Karpas-422 (cell line): ENCODE measurements around the gene NPEPL1. TPM values are rescaled to one million over a fixed set of nuclear protein-coding genes. Genes with fewer than 3 reads are reported as not detected.
A peak's percentile ranks its signal among the peaks of the same experiment; 100 is the strongest.

Source experiments
- DNase-seq: peaks from one replicate; pipeline ENCODE4 v3.0.0-alpha.2; 2015
- H2AFZ ChIP-seq: fragments of 200-600 bp; sonication (generic); 2 replicates; pipeline ENCODE4 v1.6.1; 2014; ENCODE audit warnings: antibody characterized with exemption, low read length, mixed read lengths
- H3K27ac ChIP-seq: fragments of 200-600 bp; sonication (generic); 2 replicates; pipeline ENCODE4 v1.5.1; 2014; ENCODE audit warnings: mild to moderate bottlenecking, low read length, moderate library complexity
- H3K27me3 ChIP-seq: fragments of 200-600 bp; sonication (generic); 2 replicates; pipeline ENCODE4 v1.6.1; 2014; ENCODE audit warnings: low read length, mixed read lengths
- H3K36me3 ChIP-seq: fragments of 200-600 bp; sonication (generic); 2 replicates; pipeline ENCODE4 v1.6.1; 2014; ENCODE audit warnings: low read length, mixed read lengths; ENCODE audit not compliant: insufficient read depth
- H3K4me1 ChIP-seq: fragments of 200-600 bp; sonication (generic); 2 replicates; pipeline ENCODE4 v1.6.1; 2014; ENCODE audit warnings: mild to moderate bottlenecking, low read length, mixed read lengths
- H3K4me2 ChIP-seq: fragments of 200-600 bp; sonication (generic); 2 replicates; pipeline ENCODE4 v1.6.1; 2014; ENCODE audit warnings: low read length, low read depth, mild to moderate bottlenecking; ENCODE audit not compliant: poor library complexity, severe bottlenecking
- H3K4me3 ChIP-seq: fragments of 200-600 bp; sonication (generic); 2 replicates; pipeline ENCODE4 v1.5.1; 2014; ENCODE audit warnings: mild to moderate bottlenecking, antibody characterized with exemption, low read length, mixed read lengths
- H3K79me2 ChIP-seq: fragments of 200-600 bp; sonication (generic); 2 replicates; pipeline ENCODE4 v1.6.1; 2014; ENCODE audit warnings: mild to moderate bottlenecking, low read length, mixed read lengths
- H3K9ac ChIP-seq: fragments of 200-600 bp; sonication (generic); 2 replicates; pipeline ENCODE4 v1.6.0; 2014; ENCODE audit warnings: low read length
- H3K9me2 ChIP-seq: fragments of 200-600 bp; sonication (generic), shearing (Covaris generic); replicated peaks from 2 replicates; pipeline ENCODE4 v1.6.0; 2014; ENCODE audit warnings: mild to moderate bottlenecking, low read length, moderate library complexity; ENCODE audit not compliant: insufficient read depth
- H3K9me3 ChIP-seq: fragments of 300-700, 200-600 bp; sonication (generic); 2 replicates; pipeline ENCODE4 v1.6.1; 2014; ENCODE audit warnings: low read length, mixed read lengths
- H4K20me1 ChIP-seq: fragments of 200-600 bp; sonication (generic); 2 replicates; pipeline ENCODE4 v1.6.1; 2014; ENCODE audit warnings: mild to moderate bottlenecking, antibody characterized with exemption, low read length, low read depth; ENCODE audit not compliant: insufficient read depth
- total RNA-seq: library from RNA; depleted of rRNA; stranded (reverse); fragments of >200 nt; shearing (Covaris generic); gene quantifications from 2 replicates; pipeline ENCODE4 v1.2.3, GENCODE V29; 2014; ENCODE audit warnings: low replicate concordance

NPEPL1 gene
- total RNA-seq, 1 experiment from 2014 or later = 16.8 TPM

GRCh38 chr20:58691773-58692578, 624 bp upstream of the NPEPL1 start:
- peak overlapping the region; percentile 37; the same call in 1 of the 2 replicates for H3K4me3 ChIP-seq
- peak overlapping the region; percentile 52 for H3K27ac ChIP-seq
- peak overlapping the region; percentile 78 for H3K9ac ChIP-seq
- H4K20me1 ChIP-seq = no peaks in the 10 kb centered on the region
- H3K27me3 ChIP-seq = no peaks in the 10 kb centered on the region
- H3K9me2 ChIP-seq = no peaks in the 10 kb centered on the region
- peaks cover 13% of the 10 kb centered on the region for H3K79me2 ChIP-seq
- H3K9me3 ChIP-seq = no peaks in the 10 kb centered on the region
- peak overlapping the region; percentile 51 for H3K4me2 ChIP-seq
- peaks cover 3% of the 10 kb centered on the region; the same call in 1 of the 2 replicates for H3K36me3 ChIP-seq
- H3K4me1 ChIP-seq = peaks cover 17% of the 10 kb centered on the region
- no peak for DNase-seq
- peak overlapping the region; percentile 42; the same call in 1 of the 2 replicates for H2AFZ ChIP-seq

- H3K36me3 ChIP-seq = peaks cover 3% of the 10 kb centered on the region; the same call in 1 of the 2 replicates
- H3K9ac ChIP-seq = peak overlapping the region; percentile 81
- no peaks in the 10 kb centered on the region for H4K20me1 ChIP-seq
- DNase-seq = peak; percentile 49
- peak overlapping the region; percentile 72 for H3K4me3 ChIP-seq
- H3K4me1 ChIP-seq = peaks cover 17% of the 10 kb centered on the region
- no peaks in the 10 kb centered on the region for H3K27me3 ChIP-seq
- peaks cover 13% of the 10 kb centered on the region for H3K79me2 ChIP-seq
- H2AFZ ChIP-seq = no peak overlapping the region
- H3K27ac ChIP-seq = no peak overlapping the region
- peak overlapping the region; percentile 87 for H3K4me2 ChIP-seq
- H3K9me2 ChIP-seq = no peaks in the 10 kb centered on the region
- H3K9me3 ChIP-seq = no peaks in the 10 kb centered on the region
These were observed 816 bp downstream of the NPEPL1 start for GRCh38 chr20:58693226-58694006.

DNA sequence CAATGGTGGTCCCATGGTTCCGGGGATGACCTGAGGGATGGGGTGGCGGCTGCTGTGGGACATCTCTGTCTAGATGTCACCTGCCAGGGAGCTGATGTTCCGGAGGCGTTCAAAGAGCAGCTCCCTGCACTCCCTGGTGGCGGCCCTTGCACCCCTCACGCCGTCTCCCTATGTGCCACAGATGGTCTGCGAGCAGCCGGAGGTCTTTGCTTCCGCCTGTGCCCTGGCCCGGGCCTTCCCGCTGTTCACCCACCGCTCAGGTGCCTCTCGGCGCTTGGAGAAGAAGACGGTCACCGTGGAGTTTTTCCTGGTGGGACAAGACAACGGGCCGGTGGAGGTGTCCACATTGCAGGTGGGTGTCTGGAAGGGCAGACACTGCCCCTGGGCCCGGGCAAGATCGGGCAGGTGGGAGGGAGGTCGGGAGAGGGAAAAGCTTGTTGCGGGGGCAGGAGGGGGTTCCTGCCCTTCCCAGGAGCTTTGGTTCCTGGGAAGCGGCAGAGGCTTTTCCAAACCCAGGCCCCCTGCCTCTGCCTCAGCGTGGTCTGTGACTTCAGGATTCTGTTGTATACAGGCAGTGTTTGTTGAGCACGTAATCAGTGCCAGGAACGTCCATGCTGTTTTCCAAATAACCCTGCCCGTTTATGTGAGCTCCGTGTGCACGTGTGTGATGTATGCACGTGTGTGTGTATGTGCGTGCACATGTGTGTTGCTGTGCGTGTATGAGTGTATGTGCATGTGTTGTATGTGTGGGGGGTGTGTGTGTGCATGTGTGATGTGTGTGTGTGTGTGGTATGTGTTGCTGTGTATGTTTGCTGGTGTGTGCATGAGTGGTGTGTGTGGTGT, 1.9 kb downstream of the NPEPL1 start:
- Histone ChIP-seq H3K27ac (no peak overlapping the region), H3K9me3 (no peaks in the 10 kb centered on the region), H3K4me1 (peaks cover 17% of the 10 kb centered on the region), H3K36me3 (peaks cover 3% of the 10 kb centered on the region; the same call in 1 of the 2 replicates), H3K9me2 (no peaks in the 10 kb centered on the region), H3K79me2 (peaks cover 13% of the 10 kb centered on the region), H2AFZ (no peak overlapping the region), H3K27me3 (no peaks in the 10 kb centered on the region), H3K4me2 (no peak overlapping the region), H4K20me1 (no peaks in the 10 kb centered on the region), H3K4me3 (no peak overlapping the region), H3K9ac (no peak overlapping the region)
- no peak for DNase-seq

DNA sequence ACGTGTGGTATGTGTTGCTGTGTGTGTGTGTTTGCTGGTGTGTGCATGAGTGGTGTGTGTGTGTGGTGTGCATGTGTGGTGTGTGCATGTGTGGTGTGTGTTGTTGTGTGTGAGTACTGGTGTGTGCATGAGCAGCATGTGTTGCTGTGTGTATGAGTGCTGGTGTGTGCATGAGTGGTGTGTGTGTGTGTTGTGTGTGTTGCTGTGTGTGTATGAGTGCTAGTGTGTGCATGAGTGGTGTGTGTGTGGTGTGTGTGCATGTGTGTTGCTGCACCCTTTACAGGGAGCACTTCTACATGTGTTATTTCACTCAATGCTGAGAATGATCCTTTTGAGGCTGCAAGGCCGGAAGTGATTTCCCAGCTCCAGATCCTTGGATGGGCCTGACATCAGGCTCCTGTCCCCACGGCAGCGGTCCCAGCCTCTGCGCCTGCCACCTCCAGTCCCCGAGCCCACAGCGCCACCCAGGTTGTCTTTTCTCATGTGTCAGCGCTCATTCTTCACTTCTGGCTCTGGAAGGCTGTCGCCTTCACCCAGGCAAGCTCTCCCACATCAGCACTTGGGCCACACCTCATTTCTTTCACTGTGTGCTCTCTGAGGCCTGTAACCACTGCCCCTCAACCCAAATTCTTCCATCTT, 2.6 kb downstream of the NPEPL1 start:
- H3K4me2 ChIP-seq = no peak overlapping the region
- peaks cover 17% of the 10 kb centered on the region for H3K4me1 ChIP-seq
- H3K27me3 ChIP-seq = no peaks in the 10 kb centered on the region
- DNase-seq = no peak
- peaks cover 3% of the 10 kb centered on the region; the same call in 1 of the 2 replicates for H3K36me3 ChIP-seq
- H3K27ac ChIP-seq = no peak overlapping the region
- no peak overlapping the region for H3K4me3 ChIP-seq
- no peak overlapping the region for H2AFZ ChIP-seq
- no peaks in the 10 kb centered on the region for H4K20me1 ChIP-seq
- no peak overlapping the region for H3K9ac ChIP-seq
- H3K9me2 ChIP-seq = no peaks in the 10 kb centered on the region
- no peaks in the 10 kb centered on the region for H3K9me3 ChIP-seq
- peaks cover 13% of the 10 kb centered on the region for H3K79me2 ChIP-seq

GRCh38 chr20:58695895-58696375, 3.3 kb downstream of the NPEPL1 start:
- Histone ChIP-seq H3K4me2 (no peak overlapping the region), H3K9ac (no peak overlapping the region), H3K9me3 (no peaks in the 10 kb centered on the region), H3K27me3 (no peaks in the 10 kb centered on the region), H3K4me3 (no peak overlapping the region), H4K20me1 (no peaks in the 10 kb centered on the region), H3K27ac (no peak overlapping the region), H2AFZ (no peak overlapping the region), H3K4me1 (peaks cover 17% of the 10 kb centered on the region), H3K79me2 (peaks cover 13% of the 10 kb centered on the region), H3K9me2 (no peaks in the 10 kb centered on the region), H3K36me3 (peaks cover 3% of the 10 kb centered on the region; the same call in 1 of the 2 replicates)
- DNase-seq = no peak

GRCh38 chr20:58696411-58696961, 3.9 kb downstream of the NPEPL1 start:
- Histone ChIP-seq H3K9ac (no peak overlapping the region), H3K36me3 (peaks cover 3% of the 10 kb centered on the region; the same call in 1 of the 2 replicates), H3K9me3 (no peaks in the 10 kb centered on the region), H3K4me1 (peaks cover 17% of the 10 kb centered on the region), H3K9me2 (no peaks in the 10 kb centered on the region), H3K79me2 (peaks cover 13% of the 10 kb centered on the region), H3K4me3 (no peak overlapping the region), H3K4me2 (no peak overlapping the region), H3K27me3 (no peaks in the 10 kb centered on the region), H4K20me1 (no peaks in the 10 kb centered on the region), H3K27ac (no peak overlapping the region), H2AFZ (no peak overlapping the region)
- DNase-seq = no peak

DNA sequence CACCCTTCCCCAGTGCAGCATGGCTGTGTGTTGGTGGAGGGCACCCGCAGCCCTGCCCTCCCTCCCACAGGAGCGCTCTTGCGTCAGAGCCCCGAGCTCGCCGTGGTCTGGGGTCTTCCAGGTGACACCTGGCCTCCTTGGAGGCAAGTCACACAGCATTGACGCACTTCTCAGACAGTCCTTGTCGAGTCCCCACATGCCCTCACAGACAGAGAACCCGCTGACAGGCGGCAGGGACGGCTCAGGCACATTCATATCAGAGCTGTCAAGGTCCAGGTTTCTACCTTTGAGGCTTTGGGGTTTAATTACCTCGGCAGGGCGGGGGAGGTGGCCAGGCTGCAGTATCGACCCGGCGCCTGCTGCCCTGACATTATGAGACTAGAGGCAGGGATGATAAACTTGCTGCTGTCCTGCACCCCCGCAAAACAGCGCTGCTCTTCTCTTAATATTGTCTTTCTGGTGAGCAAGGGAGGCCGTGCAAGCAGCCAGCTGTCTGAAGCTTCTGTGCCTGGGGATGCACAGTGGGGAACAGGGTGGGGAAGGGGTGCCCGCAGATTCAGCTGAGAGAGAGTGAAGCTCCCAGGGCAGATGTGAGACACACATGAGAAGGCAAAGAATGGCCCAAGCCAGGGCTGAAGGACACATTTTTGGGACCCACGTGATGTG, 4.7 kb downstream of the NPEPL1 start:
- H3K79me2 ChIP-seq = peaks cover 13% of the 10 kb centered on the region
- H2AFZ ChIP-seq = no peak overlapping the region
- H3K9me3 ChIP-seq = no peaks in the 10 kb centered on the region
- H3K4me1 ChIP-seq = peaks cover 11% of the 10 kb centered on the region
- DNase-seq = no peak
- no peak overlapping the region for H3K9ac ChIP-seq
- no peaks in the 10 kb centered on the region for H4K20me1 ChIP-seq
- H3K4me2 ChIP-seq = no peak overlapping the region
- H3K4me3 ChIP-seq = no peak overlapping the region
- H3K27ac ChIP-seq = no peak overlapping the region
- H3K9me2 ChIP-seq = no peaks in the 10 kb centered on the region
- peaks cover 3% of the 10 kb centered on the region for H3K36me3 ChIP-seq
- no peaks in the 10 kb centered on the region for H3K27me3 ChIP-seq
